Panc1 (cell line): ENCODE results near the gene PHLDA3. TPM values are rescaled to one million over a fixed set of nuclear protein-coding genes. Genes with fewer than 3 reads are reported as not detected.

Source experiments
- ATAC-seq: fragments of 200-7000 bp; cut with Tn5 transposase; 2 replicates; pipeline ENCODE4 v1.9.1; 2020; ENCODE audit warnings: mild to moderate bottlenecking, moderate library complexity
- BruUV-seq: library from RNA; stranded (reverse); fragments of 400-500 nt; replicated peaks from 2 replicates; lab custom pipeline; 2021; lab: Mats Ljungman, UMichigan
- CTCF ChIA-PET: fragments of 300-600 bp; sonication (Branson Sonifier 250); formaldehyde crosslinking; loops from one replicate; lab custom pipeline; 2022; ENCODE audit warnings: antibody characterized with exemption; lab: Charles Lee
- POLR2A ChIA-PET: fragments of 300-600 bp; sonication (Branson Sonifier 250); formaldehyde crosslinking; loops from one replicate; lab custom pipeline; 2022; ENCODE audit warnings: antibody characterized with exemption; lab: Charles Lee
- DNase-seq: peaks from one replicate; pipeline ENCODE4 v3.0.0-alpha.2; 2010; ENCODE audit warnings: low read depth, low spot score
- H3K27ac ChIP-seq: 2 replicates; pipeline ENCODE4 v1.5.1; 2011; ENCODE audit warnings: mild to moderate bottlenecking, low read length, inconsistent platforms
- H3K27me3 ChIP-seq: fragments of 200-500 bp; sonication (Bioruptor generic); 2 replicates; pipeline ENCODE4 v1.6.0; 2014; ENCODE audit warnings: low read length, inconsistent platforms; ENCODE audit not compliant: control insufficient read depth, insufficient read depth
- H3K36me3 ChIP-seq: fragments of 200-500 bp; sonication (Bioruptor generic); 2 replicates; pipeline ENCODE4 v1.5.1; 2014; ENCODE audit warnings: inconsistent platforms, mild to moderate bottlenecking, low read length, moderate library complexity; ENCODE audit not compliant: control insufficient read depth, insufficient read depth
- H3K4me1 ChIP-seq: 2 replicates; pipeline ENCODE4 v1.5.1; 2011; ENCODE audit warnings: inconsistent platforms, mild to moderate bottlenecking, low read length, moderate library complexity; ENCODE audit not compliant: control insufficient read depth, insufficient read depth
- H3K4me3 ChIP-seq, 2 experiments: 2 replicates each; pipeline ENCODE4 v1.5.1; 2011 to 2012; ENCODE audit warnings: low read depth in 2 of 2, low read length in 2 of 2, mild to moderate bottlenecking in 2 of 2, inconsistent platforms in 1 of 2, moderate library complexity in 1 of 2
- H3K9me3 ChIP-seq: fragments of 200-500 bp; sonication (Bioruptor generic); 2 replicates; pipeline ENCODE4 v1.5.1; 2014; ENCODE audit warnings: low read depth, mild to moderate bottlenecking, inconsistent platforms, low read length, moderate library complexity; ENCODE audit not compliant: control insufficient read depth, insufficient read depth
- POLR2AphosphoS5 ChIP-seq: IDR thresholded peaks from 2 replicates; pipeline ENCODE4 v1.6.1; 2012; ENCODE audit warnings: mild to moderate bottlenecking, low read depth, low read length, moderate library complexity
- SIN3A ChIP-seq: IDR thresholded peaks from 2 replicates; pipeline ENCODE4 v1.6.1; 2012; ENCODE audit warnings: low read depth, mild to moderate bottlenecking, low read length, moderate library complexity, borderline replicate concordance; ENCODE audit not compliant: insufficient read depth
- TCF7L2 ChIP-seq: IDR thresholded peaks from 2 replicates; pipeline ENCODE4 v1.6.1; 2011; ENCODE audit warnings: mild to moderate bottlenecking, low read depth, low read length, inconsistent platforms
- in situ Hi-C: cut with HindIII; loops from 2 replicates; pipeline ENCODE4 v1.10.0; 2016; ENCODE audit warnings: low sequenced_read_pairs, low pct_unique_long_range_greater_than_20kb
- intact Hi-C: fragments of 100-400 bp; cut with micrococcal nuclease; formaldehyde crosslinking; loops from one replicate; pipeline ENCODE4 v1.10.0; 2022; ENCODE audit not compliant: unreplicated experiment
- total RNA-seq: library from RNA; stranded (reverse); gene quantifications from one replicate; pipeline ENCODE4 v1.2.1, GENCODE V29; 2021; ENCODE audit not compliant: unreplicated experiment
- TF ChIP-seq, protein P1 (sequence below): fragments of 450-650 bp; IDR thresholded peaks from 2 replicates; pipeline ENCODE4 v1.5.1; 2017; ENCODE audit warnings: mild to moderate bottlenecking
- TF ChIP-seq, protein P2 (sequence below), 2 experiments: IDR thresholded peaks; 2 replicates each; pipeline ENCODE4 v1.6.1; 2011 to 2012; ENCODE audit warnings: low read depth in 2 of 2, control low read depth in 1 of 2, low read length in 1 of 2, mild to moderate bottlenecking in 1 of 2, moderate library complexity in 1 of 2; ENCODE audit not compliant: insufficient read depth in 1 of 2

Gene PHLDA3
- total RNA-seq, 1 experiment from 2014 or later, result 12.3 TPM

- Histone ChIP-seq H3K4me1 (peaks cover 53% of the 10 kb centered on the region), H3K27me3 (no peaks in the 10 kb centered on the region), H3K4me3 (peak overlapping the region in 1 of 2 experiments; percentile 39; a peak in 2 of 4 replicates), H3K27ac (peak overlapping the region; percentile 76), H3K36me3 (no peaks in the 10 kb centered on the region), H3K9me3 (no peaks in the 10 kb centered on the region)
- BruUV-seq, result no TSS peak
- no peak for DNase-seq
- ChIA-PET POLR2A (no interaction called here), CTCF (interaction anchor here (0.6 to 3.2 kb wide), 6 partner anchors 8 to 228 kb away, joined by 3 to 30 read pairs (median 6); no protein-coding TSS in a partner anchor)
- no peak for ATAC-seq
- in situ Hi-C loops, result no loop called here
- TF ChIP-seq TCF7L2 (no peak), POLR2AphosphoS5 (no peak), SIN3A (no peak)
- TF ChIP-seq, protein P1, sequence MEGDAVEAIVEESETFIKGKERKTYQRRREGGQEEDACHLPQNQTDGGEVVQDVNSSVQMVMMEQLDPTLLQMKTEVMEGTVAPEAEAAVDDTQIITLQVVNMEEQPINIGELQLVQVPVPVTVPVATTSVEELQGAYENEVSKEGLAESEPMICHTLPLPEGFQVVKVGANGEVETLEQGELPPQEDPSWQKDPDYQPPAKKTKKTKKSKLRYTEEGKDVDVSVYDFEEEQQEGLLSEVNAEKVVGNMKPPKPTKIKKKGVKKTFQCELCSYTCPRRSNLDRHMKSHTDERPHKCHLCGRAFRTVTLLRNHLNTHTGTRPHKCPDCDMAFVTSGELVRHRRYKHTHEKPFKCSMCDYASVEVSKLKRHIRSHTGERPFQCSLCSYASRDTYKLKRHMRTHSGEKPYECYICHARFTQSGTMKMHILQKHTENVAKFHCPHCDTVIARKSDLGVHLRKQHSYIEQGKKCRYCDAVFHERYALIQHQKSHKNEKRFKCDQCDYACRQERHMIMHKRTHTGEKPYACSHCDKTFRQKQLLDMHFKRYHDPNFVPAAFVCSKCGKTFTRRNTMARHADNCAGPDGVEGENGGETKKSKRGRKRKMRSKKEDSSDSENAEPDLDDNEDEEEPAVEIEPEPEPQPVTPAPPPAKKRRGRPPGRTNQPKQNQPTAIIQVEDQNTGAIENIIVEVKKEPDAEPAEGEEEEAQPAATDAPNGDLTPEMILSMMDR, result no peak
- TF ChIP-seq, protein P2, sequence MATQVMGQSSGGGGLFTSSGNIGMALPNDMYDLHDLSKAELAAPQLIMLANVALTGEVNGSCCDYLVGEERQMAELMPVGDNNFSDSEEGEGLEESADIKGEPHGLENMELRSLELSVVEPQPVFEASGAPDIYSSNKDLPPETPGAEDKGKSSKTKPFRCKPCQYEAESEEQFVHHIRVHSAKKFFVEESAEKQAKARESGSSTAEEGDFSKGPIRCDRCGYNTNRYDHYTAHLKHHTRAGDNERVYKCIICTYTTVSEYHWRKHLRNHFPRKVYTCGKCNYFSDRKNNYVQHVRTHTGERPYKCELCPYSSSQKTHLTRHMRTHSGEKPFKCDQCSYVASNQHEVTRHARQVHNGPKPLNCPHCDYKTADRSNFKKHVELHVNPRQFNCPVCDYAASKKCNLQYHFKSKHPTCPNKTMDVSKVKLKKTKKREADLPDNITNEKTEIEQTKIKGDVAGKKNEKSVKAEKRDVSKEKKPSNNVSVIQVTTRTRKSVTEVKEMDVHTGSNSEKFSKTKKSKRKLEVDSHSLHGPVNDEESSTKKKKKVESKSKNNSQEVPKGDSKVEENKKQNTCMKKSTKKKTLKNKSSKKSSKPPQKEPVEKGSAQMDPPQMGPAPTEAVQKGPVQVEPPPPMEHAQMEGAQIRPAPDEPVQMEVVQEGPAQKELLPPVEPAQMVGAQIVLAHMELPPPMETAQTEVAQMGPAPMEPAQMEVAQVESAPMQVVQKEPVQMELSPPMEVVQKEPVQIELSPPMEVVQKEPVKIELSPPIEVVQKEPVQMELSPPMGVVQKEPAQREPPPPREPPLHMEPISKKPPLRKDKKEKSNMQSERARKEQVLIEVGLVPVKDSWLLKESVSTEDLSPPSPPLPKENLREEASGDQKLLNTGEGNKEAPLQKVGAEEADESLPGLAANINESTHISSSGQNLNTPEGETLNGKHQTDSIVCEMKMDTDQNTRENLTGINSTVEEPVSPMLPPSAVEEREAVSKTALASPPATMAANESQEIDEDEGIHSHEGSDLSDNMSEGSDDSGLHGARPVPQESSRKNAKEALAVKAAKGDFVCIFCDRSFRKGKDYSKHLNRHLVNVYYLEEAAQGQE (IDR thresholded peaks at IDR 0.05; ENCODE audit: insufficient read depth in 1 of 2, low read depth in 2 of 2, low read length in 1 of 2), result no peak
- intact Hi-C loops, result no loop called here
Measured at GRCh38 chr1:201504179-201504631, 35.2 kb upstream of the PHLDA3 start.

DNA sequence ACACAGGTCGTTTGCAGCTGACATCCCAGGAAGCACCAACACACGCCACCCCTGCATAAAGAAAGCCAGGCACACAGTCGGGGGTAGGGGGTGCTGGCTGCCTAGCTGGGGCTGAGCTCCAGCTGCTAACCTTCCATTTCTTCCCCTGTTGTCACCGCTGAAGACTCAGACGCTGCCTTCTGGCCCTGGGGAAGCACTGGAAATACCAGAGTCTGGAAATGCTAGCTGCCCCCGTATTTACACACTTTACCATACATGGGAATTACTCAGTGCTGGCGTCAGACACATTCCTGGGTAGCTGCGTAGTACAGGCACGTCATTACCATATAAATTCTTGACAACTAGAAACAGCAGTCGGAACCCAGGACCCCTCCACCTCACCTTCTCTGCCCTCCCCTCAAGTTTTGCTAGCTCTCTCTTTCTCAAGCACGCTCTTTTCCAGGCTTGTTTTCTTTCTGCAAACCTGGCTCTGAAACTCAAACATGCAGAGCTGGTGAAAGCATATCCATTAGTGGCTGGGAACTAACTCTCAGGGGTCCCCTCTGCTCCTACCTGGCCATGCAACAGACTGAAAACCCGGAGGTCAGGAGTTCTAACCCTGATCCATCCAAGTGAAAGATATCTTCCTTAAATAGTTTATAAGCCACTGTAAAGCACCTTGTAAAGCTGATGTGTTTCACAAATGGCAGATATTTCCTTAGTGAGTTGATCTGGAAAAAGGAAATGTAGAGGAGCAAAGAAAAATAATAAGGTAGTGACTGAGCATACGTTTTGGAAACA, 34.6 kb upstream of the PHLDA3 start:
- Histone ChIP-seq H3K27ac (peak overlapping the region; percentile 76), H3K27me3 (no peaks in the 10 kb centered on the region), H3K4me3 (peak overlapping the region; percentile 4 to 39), H3K9me3 (no peaks in the 10 kb centered on the region), H3K36me3 (no peaks in the 10 kb centered on the region), H3K4me1 (peaks cover 53% of the 10 kb centered on the region)
- no TSS peak for BruUV-seq
- ChIA-PET POLR2A (interaction anchor here (0.6 kb wide), 1 partner anchor 468 kb away, joined by 4 read pairs; no protein-coding TSS in a partner anchor), CTCF (interaction anchor here (0.6 to 3.2 kb wide), 6 partner anchors 9 to 229 kb away, joined by 3 to 30 read pairs (median 6); no protein-coding TSS in a partner anchor)
- ATAC-seq (peak; percentile 66), DNase-seq (peak; percentile 85)
- in situ Hi-C loops, result no loop called here
- TF ChIP-seq, protein P1, result no peak
- TF ChIP-seq POLR2AphosphoS5, result peak; percentile 40; the same call in 1 of the 2 replicates
- intact Hi-C loops, result no loop called here
